HepG2 (cell line): ENCODE measurements around the gene RBP2. TPM values are rescaled to one million over a fixed set of nuclear protein-coding genes. Genes with fewer than 3 reads are reported as not detected.

Experiments
- ATAC-seq: fragments of 200-7000 bp; cut with Tn5 transposase; 3 replicates; pipeline ENCODE4 v1.9.1; 2020; ENCODE audit warnings: mild to moderate bottlenecking, moderate library complexity
- BruUV-seq: library from RNA; stranded (reverse); fragments of 400-500 nt; replicated peaks from 2 replicates; lab custom pipeline; 2021; lab: Mats Ljungman, UMichigan
- CTCF ChIA-PET: fragments of 300-600 bp; formaldehyde crosslinking; extraction: SDS; loops from one replicate; lab custom pipeline; 2021; ENCODE audit warnings: low total read pairs, inconsistent platforms, low intra/inter-chr PET ratio; lab: Yijun Ruan, JAX
- POLR2A ChIA-PET: fragments of 350-600 bp; sonication (Branson Sonifier 250); formaldehyde crosslinking; loops from one replicate; lab custom pipeline; 2020; ENCODE audit warnings: antibody characterized with exemption, inconsistent platforms; lab: Yijun Ruan, JAX
- DNase-seq: peaks from one replicate; pipeline ENCODE4 v3.0.0-alpha.2; 2015; ENCODE audit warnings: low spot score
- FAIRE-seq: peaks from 3 replicates; lab custom pipeline; 2011; peaks lifted over from hg19 to GRCh38; lab: Jason Lieb, UNC
- H2AFZ ChIP-seq: one replicate; pipeline ENCODE4 v1.6.1; 2011; ENCODE audit warnings: low read length, inconsistent platforms
- H3K27ac ChIP-seq: fragments of 300-600 bp; 3 replicates; pipeline ENCODE4 v1.8.0; 2011; ENCODE audit warnings: mixed run types, mild to moderate bottlenecking, mixed read lengths, low read length, inconsistent platforms; ENCODE audit not compliant: insufficient read depth; ENCODE audit errors: extremely low read length
- H3K27me3 ChIP-seq, 2 experiments: fragments of 200-600 bp in 1 of 2; 2 replicates in 1 of 2; 3 replicates in 1 of 2; pipeline versions ENCODE4 v1.6.0 to v1.8.0; 2011; ENCODE audit warnings: low read length in 2 of 2, mild to moderate bottlenecking in 2 of 2, moderate library complexity in 2 of 2, inconsistent platforms in 1 of 2; ENCODE audit not compliant: insufficient read depth in 2 of 2, control insufficient read depth in 1 of 2
- H3K36me3 ChIP-seq, 2 experiments: fragments of 200-600 bp in 1 of 2; replicated peaks in 1 of 2; 2 replicates in 1 of 2; 3 replicates in 1 of 2; pipeline versions ENCODE4 v1.5.1 to v1.8.0; 2011; ENCODE audit warnings: low read length in 2 of 2, inconsistent platforms in 1 of 2; ENCODE audit not compliant: insufficient read depth in 2 of 2, control insufficient read depth in 1 of 2
- H3K4me1 ChIP-seq: 2 replicates; pipeline ENCODE4 v1.5.1; 2012; ENCODE audit warnings: low read length, inconsistent platforms; ENCODE audit not compliant: insufficient read depth
- H3K4me2 ChIP-seq: 2 replicates; pipeline ENCODE4 v1.6.0; 2011; ENCODE audit warnings: low read depth, low read length, inconsistent platforms
- H3K4me3 ChIP-seq, 3 experiments: fragments of 200-600 bp in 1 of 3; sonication (generic), shearing (Covaris generic) in 1 of 3; replicated peaks in 1 of 3; 2 replicates each; pipeline ENCODE4 v1.5.1; 2011 to 2016; ENCODE audit warnings: low read length in 3 of 3, inconsistent platforms in 2 of 3, low read depth in 2 of 3, mild to moderate bottlenecking in 2 of 3, control low read depth in 1 of 3, mixed read lengths in 1 of 3; ENCODE audit not compliant: insufficient read depth in 1 of 3
- H3K79me2 ChIP-seq: one replicate; pipeline ENCODE4 v1.6.1; 2011; ENCODE audit warnings: low read length, inconsistent platforms; ENCODE audit not compliant: insufficient read depth
- H3K9ac ChIP-seq: 2 replicates; pipeline ENCODE4 v1.6.0; 2011; ENCODE audit warnings: mild to moderate bottlenecking, low read depth, low read length, inconsistent platforms; ENCODE audit not compliant: insufficient read depth
- H3K9me3 ChIP-seq: 2 replicates; pipeline ENCODE4 v1.5.1; 2012; ENCODE audit warnings: mild to moderate bottlenecking, low read length
- H4K20me1 ChIP-seq: 2 replicates; pipeline ENCODE4 v1.6.0; 2011; ENCODE audit warnings: inconsistent platforms, mild to moderate bottlenecking, low read length, moderate library complexity; ENCODE audit not compliant: insufficient read depth
- ARNT2 ChIP-seq: sonication (generic); formaldehyde crosslinking; IDR thresholded peaks from 2 replicates; pipeline ENCODE4 v1.8.0; 2022; ENCODE audit warnings: mild to moderate bottlenecking, low read depth, missing genetic modification reagents, moderate library complexity
- CBFB ChIP-seq: sonication (generic); formaldehyde crosslinking; IDR thresholded peaks from 2 replicates; pipeline ENCODE4 v1.4.0; 2020; ENCODE audit warnings: missing genetic modification reagents
- GZF1 ChIP-seq: sonication (generic); formaldehyde crosslinking; IDR thresholded peaks from 2 replicates; pipeline ENCODE4 v1.5.1; 2020; ENCODE audit warnings: mild to moderate bottlenecking, missing genetic modification reagents
- HES4 ChIP-seq: sonication (generic); formaldehyde crosslinking; IDR thresholded peaks from 2 replicates; pipeline ENCODE4 v1.9.0; 2021; ENCODE audit warnings: mild to moderate bottlenecking, missing genetic modification reagents, borderline replicate concordance
- IRX3 ChIP-seq: sonication (generic); formaldehyde crosslinking; IDR thresholded peaks from 2 replicates; pipeline ENCODE4 v1.8.1; 2023; ENCODE audit warnings: mild to moderate bottlenecking, low read depth, missing genetic modification reagents, borderline replicate concordance
- RARG ChIP-seq: sonication (generic); formaldehyde crosslinking; IDR thresholded peaks from 2 replicates; pipeline ENCODE4 v1.4.0; 2020; ENCODE audit warnings: low read depth, mild to moderate bottlenecking, missing genetic modification reagents
- ZBTB4 ChIP-seq: sonication (generic); formaldehyde crosslinking; IDR thresholded peaks from 2 replicates; pipeline ENCODE4 v1.4.0; 2020; ENCODE audit warnings: missing genetic modification reagents, mild to moderate bottlenecking, borderline replicate concordance
- ZC3H4 ChIP-seq: sonication (generic); formaldehyde crosslinking; IDR thresholded peaks from 2 replicates; pipeline ENCODE4 v1.4.0; 2020; ENCODE audit warnings: missing genetic modification reagents, borderline replicate concordance
- ZNF235 ChIP-seq: sonication (generic); formaldehyde crosslinking; IDR thresholded peaks from 2 replicates; pipeline ENCODE4 v1.8.1; 2023; ENCODE audit warnings: mild to moderate bottlenecking, missing genetic modification reagents, borderline replicate concordance
- ZNF264 ChIP-seq: sonication (generic); formaldehyde crosslinking; IDR thresholded peaks from 2 replicates; pipeline ENCODE4 v1.4.0; 2020; ENCODE audit warnings: missing genetic modification reagents
- ZNF530 ChIP-seq: sonication (generic); formaldehyde crosslinking; IDR thresholded peaks from 2 replicates; pipeline ENCODE4 v1.5.0; 2020; ENCODE audit warnings: low read depth, mild to moderate bottlenecking, missing genetic modification reagents
- ZNF557 ChIP-seq: sonication (generic); formaldehyde crosslinking; IDR thresholded peaks from 2 replicates; pipeline ENCODE4 v1.4.0; 2020; ENCODE audit warnings: missing genetic modification reagents
- ZNF564 ChIP-seq: sonication (generic); formaldehyde crosslinking; IDR thresholded peaks from 2 replicates; pipeline ENCODE4 v1.8.1; 2023; ENCODE audit warnings: mild to moderate bottlenecking, missing genetic modification reagents
- ZNF709 ChIP-seq: sonication (generic); formaldehyde crosslinking; IDR thresholded peaks from 2 replicates; pipeline ENCODE4 v1.5.0; 2020; ENCODE audit warnings: mild to moderate bottlenecking, missing genetic modification reagents
- ZSCAN25 ChIP-seq: sonication (generic); formaldehyde crosslinking; IDR thresholded peaks from 2 replicates; pipeline ENCODE4 v1.8.0; 2022; ENCODE audit warnings: mild to moderate bottlenecking, missing genetic modification reagents
- WGBS: methylation state at CpG from one replicate; pipeline ENCODE4 v1.1.6; 2017; ENCODE audit warnings: low lambda C conversion rate; 5-methylcytosine and 5-hydroxymethylcytosine counted together
- in situ Hi-C: cut with HindIII; loops from 2 replicates; pipeline ENCODE4 v1.10.0; 2017; ENCODE audit warnings: low pct_unique_long_range_greater_than_20kb; ENCODE audit not compliant: extremely low pct_ligation_motif_present
- intact Hi-C: fragments of 100-400 bp; cut with micrococcal nuclease; formaldehyde crosslinking; loops from one replicate; pipeline ENCODE4 v1.10.0; 2022; ENCODE audit not compliant: unreplicated experiment
- polyA plus RNA-seq, 8 experiments: library from polyadenylated mRNA; depleted of rRNA in 3 of 8; stranded (reverse) in 7 of 8; unstranded in 1 of 8; fragments of >200 nt; fragmentation: Illumina TruSeq in 4 of 8; extraction: Trizol in 4 of 8; gene quantifications; 2 replicates each; pipeline versions ENCODE4 v1.2.1 to v1.2.3, GENCODE V29; 2011 to 2016; ENCODE audit warnings: low read depth in 4 of 8, missing spikeins in 1 of 8, mixed read lengths in 1 of 8; ENCODE audit not compliant: insufficient read depth in 1 of 8
- total RNA-seq, 5 experiments: library from RNA; depleted of rRNA; stranded (reverse); fragments of >200 nt; fragmentation: Illumina TruSeq; extraction: Trizol; gene quantifications; 2 replicates each; pipeline ENCODE4 v1.2.3, GENCODE V29; 2016; ENCODE audit warnings: low read depth in 1 of 5

The RBP2 gene
- total and polyA plus RNA-seq, 2 of the 13 experiments (the other 11 are each of a cell fraction or from before 2014, with no cell fraction given) = 0.17 to 2.5 TPM

- WGBS = 78% methylated on average over 8 of the region's 9 CpGs
- POLR2A ChIA-PET = no interaction called here
- no peak for FAIRE-seq
These were observed 42.9 kb upstream of the RBP2 start for GRCh38 chr3:139518926-139519842.

More at GRCh38 chr3:139518926-139519842, 42.9 kb upstream of the RBP2 start:
- no TSS peak for BruUV-seq
- H3K9ac ChIP-seq = no peak overlapping the region
- H3K27me3 ChIP-seq = no peaks in the 10 kb centered on the region
- no peak for DNase-seq
- ATAC-seq = no peak; the same call in 2 of the 3 replicates
- H3K36me3 ChIP-seq = no peaks in the 10 kb centered on the region
- TF ChIP-seq ZNF564 (CRISPR knock-in tag) (no peak), ZNF235 (CRISPR knock-in tag) (no peak), ZNF709 (no peak), CBFB (CRISPR knock-in tag) (no peak), RARG (no peak), HES4 (no peak), ZC3H4 (CRISPR knock-in tag) (no peak), ZNF557 (CRISPR knock-in tag) (no peak), GZF1 (CRISPR knock-in tag) (no peak), ZNF264 (CRISPR knock-in tag) (no peak), ARNT2 (CRISPR knock-in tag) (no peak), ZBTB4 (CRISPR knock-in tag) (no peak), ZNF530 (CRISPR knock-in tag) (no peak), ZSCAN25 (CRISPR knock-in tag) (no peak), IRX3 (CRISPR knock-in tag) (no peak)
- H4K20me1 ChIP-seq = no peaks in the 10 kb centered on the region
- no peak overlapping the region for H3K4me2 ChIP-seq
- H2AFZ ChIP-seq = no peak overlapping the region
- no peaks in the 10 kb centered on the region for H3K4me1 ChIP-seq
- H3K4me3 ChIP-seq = no peak overlapping the region
- CTCF ChIA-PET = interaction anchor here (1.5 kb wide), 1 partner anchor 91 kb away, joined by 6 read pairs; no protein-coding TSS in a partner anchor
- intact Hi-C loops = no loop called here
- no peaks in the 10 kb centered on the region for H3K9me3 ChIP-seq
- in situ Hi-C loops = no loop called here
- H3K27ac ChIP-seq = no peak overlapping the region
- no peaks in the 10 kb centered on the region for H3K79me2 ChIP-seq
